Neural progenitor cell (in vitro differentiated cells): Measurements from ENCODE around the gene SPAG16. TPM values are rescaled to one million over a fixed set of nuclear protein-coding genes. Genes with fewer than 3 reads are reported as not detected.
A peak's percentile ranks its signal among the peaks of the same experiment; 100 is the strongest.

Experiments used
- DNase-seq: peaks from one replicate; pipeline ENCODE4 v3.0.0-alpha.2; 2016; ENCODE audit warnings: low spot score
- H2AFZ ChIP-seq: fragments of 200-600 bp; sonication (generic); replicated peaks from 2 replicates; pipeline ENCODE4 v1.6.1; 2016; ENCODE audit warnings: antibody characterized with exemption
- H3F3A ChIP-seq: fragments of 200-600 bp; sonication (generic); 2 replicates; pipeline ENCODE4 v1.6.1; 2016; ENCODE audit warnings: antibody characterized with exemption, low read depth
- H3K27ac ChIP-seq: fragments of 200-600 bp; sonication (generic); 2 replicates; pipeline ENCODE4 v1.5.1; 2016; ENCODE audit warnings: mild to moderate bottlenecking
- H3K27me3 ChIP-seq: fragments of 200-600 bp; sonication (generic); 2 replicates; pipeline ENCODE4 v1.6.1; 2016; ENCODE audit warnings: mild to moderate bottlenecking, moderate library complexity
- H3K36me3 ChIP-seq: fragments of 200-600 bp; sonication (generic); 2 replicates; pipeline ENCODE4 v1.5.1; 2016
- H3K4me1 ChIP-seq: fragments of 200-600 bp; sonication (generic); 2 replicates; pipeline ENCODE4 v1.6.1; 2016; ENCODE audit warnings: mixed run types
- H3K4me2 ChIP-seq: fragments of 200-600 bp; sonication (generic); 2 replicates; pipeline ENCODE4 v1.6.1; 2016
- H3K4me3 ChIP-seq: fragments of 200-600 bp; sonication (generic); 2 replicates; pipeline ENCODE4 v1.5.1; 2016
- H3K79me2 ChIP-seq: fragments of 200-600 bp; sonication (generic); 2 replicates; pipeline ENCODE4 v1.6.1; 2016; ENCODE audit warnings: low read depth
- H3K9ac ChIP-seq: fragments of 200-600 bp; sonication (generic); 2 replicates; pipeline ENCODE4 v1.6.1; 2016
- H3K9me3 ChIP-seq: fragments of 200-600 bp; sonication (generic); 2 replicates; pipeline ENCODE4 v1.5.1; 2016; ENCODE audit warnings: low read depth
- H4K20me1 ChIP-seq: fragments of 200-600 bp; sonication (generic); 2 replicates; pipeline ENCODE4 v1.6.1; 2016; ENCODE audit warnings: low read depth
- H3K27ac Mint-ChIP-seq: 3 replicates; pipeline ENCODE4 v1.8.0; 2021; ENCODE audit warnings: mixed read lengths
- H3K27me3 Mint-ChIP-seq: 2 replicates; pipeline ENCODE4 v1.8.0; 2022; ENCODE audit warnings: low read depth, mild to moderate bottlenecking, inconsistent platforms, moderate library complexity, mixed read lengths; ENCODE audit not compliant: insufficient read depth
- H3K36me3 Mint-ChIP-seq: 3 replicates; pipeline ENCODE4 v1.8.0; 2021; ENCODE audit warnings: mixed read lengths
- H3K4me1 Mint-ChIP-seq: 3 replicates; pipeline ENCODE4 v1.8.0; 2021; ENCODE audit warnings: mixed read lengths
- H3K4me3 Mint-ChIP-seq: 3 replicates; pipeline ENCODE4 v1.8.0; 2021; ENCODE audit warnings: mild to moderate bottlenecking, moderate library complexity, mixed read lengths
- H3K9me3 Mint-ChIP-seq: 3 replicates; pipeline ENCODE4 v1.8.0; 2020; ENCODE audit warnings: mixed read lengths
- CTCF ChIP-seq: fragments of 200-600 bp; sonication (generic); IDR thresholded peaks from 2 replicates; pipeline ENCODE4 v1.5.1; 2017; ENCODE audit warnings: antibody characterized with exemption, mild to moderate bottlenecking
- EZH2 ChIP-seq: fragments of 200-600 bp; sonication (generic); IDR thresholded peaks from 2 replicates; pipeline ENCODE4 v1.6.1; 2017; ENCODE audit warnings: antibody characterized with exemption, mild to moderate bottlenecking, moderate library complexity
- EZH2phosphoT487 ChIP-seq: fragments of 200-600 bp; sonication (generic); IDR thresholded peaks from 2 replicates; pipeline ENCODE4 v1.6.1; 2017; ENCODE audit warnings: antibody characterized with exemption
- total RNA-seq: library from RNA; depleted of rRNA; stranded (reverse); fragments of >200 nt; gene quantifications from 2 replicates; pipeline ENCODE4 v1.2.3, GENCODE V29; 2015; ENCODE audit warnings: low replicate concordance

The SPAG16 gene
- total RNA-seq, 1 donor from 2014 or later = 70.3 TPM

GRCh38 chr2:214077727-214078126 lies 793.5 kb downstream of the SPAG16 start:
- Histone ChIP-seq H4K20me1 (no peaks in the 10 kb centered on the region), H3K79me2 (no peaks in the 10 kb centered on the region), H3K36me3 (no peaks in the 10 kb centered on the region), H3K4me1 (no peaks in the 10 kb centered on the region), H3K4me2 (no peak overlapping the region), H2AFZ (peak overlapping the region; percentile 32), H3K27ac (no peak overlapping the region), H3K9ac (no peak overlapping the region), H3K9me3 (no peaks in the 10 kb centered on the region), H3K4me3 (no peak overlapping the region), H3F3A (no peaks in the 10 kb centered on the region), H3K27me3 (no peaks in the 10 kb centered on the region)
- Mint-ChIP-seq H3K4me1 (no peaks in the 10 kb centered on the region), H3K9me3 (no peaks in the 10 kb centered on the region), H3K27me3 (no peaks in the 10 kb centered on the region), H3K4me3 (no peak overlapping the region), H3K27ac (no peak overlapping the region), H3K36me3 (no peaks in the 10 kb centered on the region)
- peak; percentile 22 for DNase-seq
- TF ChIP-seq EZH2phosphoT487 (no peak), EZH2 (no peak), CTCF (no peak)

GRCh38 chr2:214079032-214079431 lies 794.8 kb downstream of the SPAG16 start:
- DNase-seq = no peak
- no peaks in the 10 kb centered on the region for H3K36me3 ChIP-seq
- Mint-ChIP-seq H3K36me3 (no peaks in the 10 kb centered on the region), H3K4me3 (no peak overlapping the region), H3K9me3 (no peaks in the 10 kb centered on the region), H3K27ac (no peak overlapping the region), H3K27me3 (no peaks in the 10 kb centered on the region), H3K4me1 (no peaks in the 10 kb centered on the region)
- no peaks in the 10 kb centered on the region for H3K9me3 ChIP-seq
- H3K9ac ChIP-seq = no peak overlapping the region
- H2AFZ ChIP-seq = no peak overlapping the region
- H3K4me1 ChIP-seq = no peaks in the 10 kb centered on the region
- H4K20me1 ChIP-seq = no peaks in the 10 kb centered on the region
- H3K79me2 ChIP-seq = no peaks in the 10 kb centered on the region
- no peak overlapping the region for H3K4me3 ChIP-seq
- H3K27ac ChIP-seq = no peak overlapping the region
- no peak for TF ChIP-seq CTCF
- TF ChIP-seq EZH2phosphoT487 = no peak
- no peak for TF ChIP-seq EZH2
- H3F3A ChIP-seq = no peaks in the 10 kb centered on the region
- no peaks in the 10 kb centered on the region for H3K27me3 ChIP-seq
- no peak overlapping the region for H3K4me2 ChIP-seq

GRCh38 chr2:214088536-214088935 lies 804.3 kb downstream of the SPAG16 start:
- Histone ChIP-seq H3K79me2 (no peaks in the 10 kb centered on the region), H3K9me3 (no peaks in the 10 kb centered on the region), H3K36me3 (no peaks in the 10 kb centered on the region), H3K27ac (no peak overlapping the region), H3K4me1 (no peaks in the 10 kb centered on the region), H3F3A (no peaks in the 10 kb centered on the region), H3K9ac (no peak overlapping the region), H3K4me3 (no peak overlapping the region), H2AFZ (no peak overlapping the region), H3K4me2 (no peak overlapping the region), H3K27me3 (no peaks in the 10 kb centered on the region), H4K20me1 (no peaks in the 10 kb centered on the region)
- Mint-ChIP-seq H3K36me3 (no peaks in the 10 kb centered on the region), H3K4me3 (no peak overlapping the region), H3K27ac (no peak overlapping the region), H3K27me3 (no peaks in the 10 kb centered on the region), H3K9me3 (no peaks in the 10 kb centered on the region), H3K4me1 (peaks cover 2% of the 10 kb centered on the region)
- TF ChIP-seq CTCF (no peak), EZH2phosphoT487 (no peak), EZH2 (no peak)
- no peak for DNase-seq
